DMS53 (cell line): ENCODE results near the gene CD40.
A peak's percentile ranks its signal among the peaks of the same experiment; 100 is the strongest.

ENCODE experiments used
- DNase-seq: peaks from one replicate; lab custom pipeline; 2025; lab: John Stamatoyannopoulos, UW

Gene CD40

DNA sequence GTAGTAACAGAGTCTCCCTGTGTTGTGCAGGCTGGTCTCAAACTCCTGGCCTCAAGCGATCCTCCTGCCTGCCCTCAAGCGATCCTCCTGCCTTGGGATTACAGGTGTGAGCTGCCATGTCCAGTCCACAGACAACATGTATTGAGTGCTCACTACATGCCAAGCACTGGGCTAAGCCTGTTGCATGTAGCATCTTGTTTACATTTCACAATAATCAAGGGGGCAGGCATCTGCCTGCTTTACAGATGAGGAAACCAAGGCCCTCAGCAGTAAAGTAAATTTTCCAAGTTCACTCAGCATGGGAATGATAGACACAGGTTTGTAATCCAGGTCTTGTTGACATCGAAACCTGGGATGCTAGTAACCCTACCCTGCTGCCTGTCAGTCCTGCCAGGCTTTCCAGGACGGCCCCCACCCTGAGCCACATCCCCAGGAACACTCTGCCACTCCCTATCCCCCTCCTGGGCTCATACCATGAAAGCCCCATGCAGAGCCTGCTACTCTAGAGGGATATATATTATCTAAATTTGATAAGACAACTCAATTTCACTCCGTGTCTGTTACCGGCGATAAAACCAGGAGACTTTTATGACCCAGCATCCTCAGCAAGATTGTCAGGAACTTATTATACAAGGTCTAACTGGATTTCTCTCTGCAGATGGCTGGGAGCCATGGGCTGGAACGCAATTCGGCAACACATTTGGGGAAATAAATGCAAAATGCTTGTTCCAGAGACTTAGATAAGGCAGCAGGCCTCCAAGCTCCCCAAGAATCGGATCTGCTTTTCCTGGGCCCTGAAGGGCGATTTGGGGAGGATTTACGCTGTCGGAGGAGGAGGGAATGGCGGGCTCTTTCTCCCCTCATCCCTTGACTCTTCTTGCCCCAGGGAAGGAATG is 30.4 kb downstream of the CD40 start:
- DNase-seq: no peak

DNA sequence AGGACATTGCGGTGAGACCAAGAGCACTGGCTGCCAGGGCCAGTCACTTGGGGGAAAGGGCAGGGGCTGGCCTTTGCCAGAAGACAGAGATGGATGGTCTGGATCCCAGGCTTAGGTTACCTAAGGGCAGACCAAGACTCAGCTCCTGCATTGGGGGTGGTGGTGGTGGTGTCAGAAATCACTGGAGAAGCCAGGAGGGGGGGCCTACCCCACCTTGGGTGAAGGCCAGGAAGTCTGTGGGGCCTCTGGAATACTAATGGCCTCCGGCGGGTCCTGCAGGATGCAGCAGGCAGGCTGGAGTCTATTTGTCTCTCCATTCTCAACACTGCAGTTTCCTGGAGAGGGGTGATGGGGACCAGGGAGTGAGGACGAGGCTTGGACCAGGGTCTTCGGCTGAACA is 32.8 kb downstream of the CD40 start:
- no peak for DNase-seq

DNA sequence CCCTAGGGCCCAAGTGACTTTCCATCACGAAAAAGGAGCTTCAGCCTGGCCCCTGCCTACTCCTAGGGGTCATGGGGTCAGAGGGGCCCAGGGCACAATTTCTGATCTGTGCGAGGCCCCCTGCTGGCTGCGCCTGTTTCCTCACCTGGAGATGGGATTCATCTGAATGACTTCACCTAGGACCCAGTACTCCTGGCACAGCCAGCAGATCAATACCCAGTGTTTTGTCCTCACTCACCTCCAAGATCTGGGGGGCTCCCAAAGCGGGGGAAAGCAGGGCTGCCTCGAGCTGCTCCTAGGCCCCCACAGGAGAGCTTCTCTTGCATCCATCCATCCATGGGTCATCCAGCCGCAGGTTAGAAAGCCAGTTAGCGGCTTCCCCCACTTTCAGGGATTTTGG is 33.8 kb downstream of the CD40 start:
- DNase-seq: peak; percentile 53

DNA sequence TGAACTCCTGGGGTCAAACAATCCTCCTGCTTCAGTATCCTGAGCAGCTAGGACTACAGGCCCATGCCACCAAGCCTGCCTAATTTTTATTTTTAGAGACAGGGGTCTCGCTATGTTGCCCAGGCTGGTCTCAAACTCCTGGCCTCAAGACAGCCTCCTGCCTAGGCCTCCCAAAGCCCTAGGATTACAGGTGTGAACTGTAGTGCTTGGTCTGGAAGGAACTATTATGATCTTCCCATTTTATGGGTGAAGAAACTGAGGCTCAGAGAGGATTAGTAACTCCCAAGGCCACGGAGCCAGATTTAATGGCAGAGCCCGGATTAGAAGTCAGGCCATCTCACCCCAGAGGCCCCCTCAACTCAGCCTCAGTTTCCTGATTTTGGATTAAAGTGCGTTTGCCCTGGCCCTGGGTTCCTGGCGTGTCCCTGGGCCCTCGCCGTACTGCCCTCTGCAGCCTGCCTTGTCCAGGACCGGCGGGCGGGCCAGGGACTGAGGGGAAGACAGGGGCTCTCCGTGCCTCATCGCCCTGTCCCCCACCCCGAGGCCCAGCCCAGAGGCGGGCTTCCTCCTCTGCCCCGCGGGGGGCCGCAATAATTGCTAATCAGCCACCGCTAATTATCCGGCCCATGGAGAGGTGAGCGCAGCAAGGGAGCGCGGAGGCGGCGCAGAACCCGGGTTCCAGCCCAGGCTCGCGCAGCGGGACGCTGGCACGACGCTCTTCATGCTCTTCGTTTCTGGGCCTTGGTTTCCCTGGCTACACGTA is 34.9 kb downstream of the CD40 start:
- DNase-seq: no peak

DNA sequence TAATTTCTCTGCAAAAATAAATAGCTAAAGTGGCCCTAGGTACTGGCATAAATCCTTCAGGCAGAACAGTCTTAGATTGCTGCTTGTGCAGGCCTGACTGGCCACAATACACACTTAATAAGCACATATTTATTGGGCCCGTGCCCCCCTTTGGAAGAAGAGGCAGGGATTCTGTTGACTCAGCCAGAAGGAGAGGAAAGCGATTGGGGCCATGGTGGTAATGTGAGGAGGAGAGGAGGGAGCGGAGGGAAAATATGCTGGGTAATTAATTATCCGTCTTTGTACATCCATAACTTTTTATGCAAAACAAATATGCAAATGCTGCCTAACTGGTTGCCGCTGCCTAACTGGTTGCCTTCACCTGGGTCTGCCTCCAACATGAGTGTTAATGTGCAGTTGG is 36.2 kb downstream of the CD40 start:
- no peak for DNase-seq

DNA sequence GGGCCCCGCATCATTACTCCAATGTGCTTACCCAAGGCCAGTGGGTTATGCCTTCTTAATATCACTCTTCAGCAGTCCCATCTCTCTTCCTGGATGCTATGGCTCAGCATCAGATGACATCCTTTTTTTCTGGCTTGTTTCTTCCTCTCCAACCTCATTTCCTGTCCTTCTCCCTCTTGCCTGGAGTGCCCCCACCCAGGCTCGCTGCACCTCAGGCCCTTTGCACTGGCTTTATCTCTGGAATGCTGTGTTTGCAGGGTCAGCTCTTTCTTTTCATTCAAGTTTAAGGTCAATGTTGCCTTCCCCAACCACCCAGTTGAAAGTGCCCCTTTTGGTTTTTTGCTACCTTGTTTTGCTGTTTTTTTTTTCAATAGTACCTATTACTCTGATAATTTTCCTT is 36.7 kb downstream of the CD40 start:
- no peak for DNase-seq

DNA sequence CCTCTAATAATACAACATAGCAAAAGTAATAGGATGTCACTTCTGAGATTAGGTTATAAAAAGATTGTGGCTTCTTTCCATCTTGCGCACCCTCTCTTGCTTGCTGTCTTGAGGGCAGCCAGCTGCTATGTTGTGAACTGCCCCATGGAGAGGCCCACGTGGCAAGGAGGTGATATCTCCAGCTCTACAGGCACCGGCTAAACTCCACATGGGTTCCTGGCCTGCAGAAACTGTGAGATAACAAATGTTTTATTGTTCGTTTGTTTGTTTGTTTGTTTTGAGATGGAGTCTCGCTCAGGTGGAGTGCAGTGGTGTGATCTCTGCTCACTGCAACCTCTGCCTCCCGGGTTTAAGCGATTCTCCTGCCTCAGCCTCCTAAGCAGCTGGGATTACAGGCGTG is 38.0 kb downstream of the CD40 start:
- no peak for DNase-seq

DNA sequence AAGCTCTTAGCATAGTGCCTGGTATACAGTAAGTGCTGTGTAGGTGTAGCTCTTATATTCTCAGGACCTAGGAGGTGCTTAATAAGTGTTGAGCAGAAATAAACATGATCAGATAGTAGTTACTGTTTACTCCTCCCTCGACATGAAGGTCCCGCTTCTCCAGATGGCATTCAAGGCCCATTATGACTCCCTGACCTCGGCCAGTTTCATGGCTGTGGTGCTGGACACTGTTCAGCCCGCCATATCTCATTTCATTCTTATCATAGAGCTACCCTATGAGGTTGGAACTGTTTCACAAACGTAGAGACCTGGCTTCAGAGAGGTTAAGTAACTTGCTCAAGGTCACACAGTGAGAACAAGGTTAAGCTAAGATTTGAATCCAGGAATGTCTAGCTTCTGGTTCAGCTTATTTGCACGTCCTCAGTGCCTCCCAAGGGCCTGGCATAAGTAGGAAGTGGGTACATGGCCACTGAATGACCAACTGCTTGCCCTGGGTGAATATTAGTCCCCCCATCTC is 39.0 kb downstream of the CD40 start:
- no peak for DNase-seq

DNA sequence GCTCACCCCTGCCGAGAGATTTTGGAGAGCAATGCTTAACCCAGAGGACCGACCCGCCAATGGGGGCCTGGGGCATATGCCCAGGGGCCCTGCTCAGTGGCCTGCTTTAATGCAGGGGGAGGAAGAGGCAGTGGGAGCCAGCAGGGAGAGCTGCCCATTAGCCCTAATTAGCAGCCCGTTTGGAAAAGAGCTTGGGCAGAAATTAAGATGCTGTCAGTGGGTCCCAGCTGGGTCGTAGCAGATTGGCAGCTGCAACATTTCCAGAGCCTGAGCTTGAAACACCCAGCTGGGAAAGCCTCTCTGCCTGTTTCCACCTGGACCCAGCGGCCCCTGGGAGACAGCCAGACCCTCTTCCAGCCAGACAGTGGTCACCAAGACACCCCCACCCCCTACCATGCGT is 39.5 kb downstream of the CD40 start:
- DNase-seq: no peak

DNA sequence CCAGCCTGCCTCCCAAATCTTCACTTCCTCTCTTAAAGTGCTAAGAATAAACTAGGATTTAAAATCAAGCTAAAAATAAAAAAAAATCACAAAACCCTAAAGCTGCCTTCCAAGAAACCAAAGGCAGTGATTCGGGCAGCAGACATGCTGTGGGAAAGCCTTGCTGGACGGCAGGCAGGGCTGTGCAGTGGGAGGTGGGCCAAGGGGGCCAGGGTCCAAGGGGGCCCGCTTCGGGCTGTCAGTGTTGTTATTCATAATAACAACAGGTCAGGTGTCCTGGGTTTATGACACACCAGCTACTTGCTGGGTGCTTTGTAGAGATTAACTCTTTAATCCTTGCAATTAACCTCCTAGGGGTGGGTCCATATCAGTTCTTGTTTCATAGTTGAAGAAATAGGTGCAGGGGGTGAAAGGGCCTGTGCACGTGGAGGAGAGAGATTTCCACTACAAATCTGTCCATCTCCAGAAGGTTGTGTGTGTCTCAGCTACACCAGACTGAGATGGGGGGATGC is 40.4 kb downstream of the CD40 start:
- no peak for DNase-seq

DNA sequence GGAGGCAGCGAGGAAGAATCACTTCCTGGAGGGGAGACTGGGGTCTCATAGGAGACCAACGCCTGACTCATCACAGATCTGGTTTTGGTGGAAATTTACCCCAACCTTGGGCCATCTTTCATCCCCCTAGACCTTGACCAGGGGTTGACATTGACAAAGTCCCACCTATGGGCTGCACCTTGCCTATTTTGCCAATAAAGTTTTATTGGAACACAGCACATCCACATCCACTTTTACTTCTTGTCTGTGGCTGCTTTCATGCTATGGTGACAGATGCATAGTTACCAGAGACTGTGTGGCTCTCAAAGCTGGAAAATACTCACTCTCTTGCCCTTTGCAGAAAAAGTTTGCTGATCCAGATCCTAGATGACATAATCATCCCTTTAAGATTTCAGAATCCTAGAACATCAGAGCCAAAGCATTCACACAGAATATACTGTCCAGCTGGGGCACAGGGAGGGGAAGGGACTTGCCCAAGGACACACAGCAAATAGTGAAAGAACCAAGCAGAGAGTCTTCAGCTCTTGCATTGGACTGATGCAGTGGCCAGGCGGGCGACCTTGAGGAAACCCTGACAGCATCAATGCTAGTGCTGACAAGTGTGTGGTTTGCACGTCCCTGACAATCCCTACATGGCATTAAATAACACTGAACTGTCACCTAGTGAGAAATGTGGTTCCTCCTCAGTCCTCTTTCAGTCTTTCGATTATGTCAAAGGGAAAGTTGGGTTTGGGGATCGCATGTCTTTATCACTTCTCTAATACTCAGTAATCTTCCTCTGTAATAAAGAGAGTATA is 41.2 kb downstream of the CD40 start:
- DNase-seq: no peak

DNA sequence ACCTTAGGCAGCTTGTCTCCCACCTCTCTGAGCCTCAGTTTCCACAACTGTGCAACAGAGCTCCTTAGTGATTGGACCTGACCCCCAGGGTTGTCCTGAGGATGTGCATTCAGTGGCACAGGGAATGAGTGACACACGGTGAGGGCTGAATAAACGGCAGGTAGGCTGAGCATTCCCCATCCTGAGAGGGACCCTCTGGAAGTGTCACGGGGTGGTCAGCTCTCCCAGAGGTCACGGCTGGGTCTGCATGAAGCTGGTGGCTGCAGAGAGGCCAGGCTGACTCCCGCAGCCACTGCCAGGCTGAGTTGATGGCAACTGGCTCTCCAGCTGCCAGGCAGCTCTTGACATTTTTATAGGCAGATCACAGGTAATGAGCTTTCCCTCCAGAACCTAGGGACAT is 42.5 kb downstream of the CD40 start:
- DNase-seq: no peak

DNA sequence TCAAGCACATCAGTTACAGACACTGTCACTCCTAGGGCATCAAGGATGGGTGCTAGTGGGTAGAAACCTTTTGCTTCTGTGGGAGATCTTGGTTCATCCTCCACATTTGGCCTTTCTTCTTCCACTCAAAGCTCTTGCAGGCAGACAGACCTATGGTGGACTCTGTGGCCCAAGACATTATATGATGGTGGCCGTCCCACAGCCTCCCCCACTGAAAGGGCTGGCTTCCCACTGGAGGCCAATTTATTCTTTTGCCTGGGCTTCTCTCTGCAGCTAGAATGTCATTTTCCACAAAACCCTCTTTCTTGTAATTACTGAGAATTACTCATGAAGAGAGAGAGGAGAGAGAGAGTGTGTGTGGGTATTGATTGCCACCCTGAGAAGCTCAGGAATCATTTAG is 43.8 kb downstream of the CD40 start:
- DNase-seq: no peak

DNA sequence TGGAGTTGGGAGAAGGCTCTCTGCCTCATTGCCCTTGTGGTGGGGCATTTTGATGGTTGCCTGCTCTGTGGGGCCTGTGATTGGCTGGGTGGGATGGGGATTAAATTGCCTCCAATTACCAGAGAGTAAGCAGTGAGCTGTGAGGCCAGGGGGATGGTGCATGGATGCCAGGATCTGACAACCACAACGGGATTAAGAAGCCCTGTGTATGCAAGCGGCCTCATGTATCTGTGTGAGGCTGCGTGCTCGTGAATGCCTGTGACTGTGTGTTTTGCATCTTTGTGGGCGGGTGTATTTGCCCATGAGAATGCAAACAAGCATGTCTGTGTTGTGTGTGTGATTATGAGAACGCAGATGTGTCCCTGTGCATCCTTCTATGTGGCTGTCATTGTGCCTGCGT is 46.1 kb downstream of the CD40 start:
- no peak for DNase-seq

DNA sequence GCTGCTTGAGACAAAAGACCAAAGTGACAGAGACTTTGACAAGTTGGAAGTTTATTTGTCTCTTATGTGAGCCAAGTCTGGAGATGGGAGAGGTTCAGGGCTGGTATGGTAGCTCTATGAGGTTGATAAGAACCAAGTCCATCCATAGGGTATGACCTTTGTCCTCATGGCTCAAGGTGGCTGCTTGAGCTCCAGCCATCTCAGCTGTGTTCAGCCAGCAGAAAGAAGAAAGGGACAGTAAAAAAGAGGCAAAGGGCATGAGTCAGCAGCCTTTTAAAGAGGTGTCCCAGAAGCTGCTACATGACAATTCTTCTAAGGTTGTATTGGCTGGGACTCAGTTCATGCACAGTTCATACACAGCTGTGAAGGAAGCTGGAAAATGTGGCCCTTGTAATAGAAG is 49.0 kb downstream of the CD40 start:
- no peak for DNase-seq

DNA sequence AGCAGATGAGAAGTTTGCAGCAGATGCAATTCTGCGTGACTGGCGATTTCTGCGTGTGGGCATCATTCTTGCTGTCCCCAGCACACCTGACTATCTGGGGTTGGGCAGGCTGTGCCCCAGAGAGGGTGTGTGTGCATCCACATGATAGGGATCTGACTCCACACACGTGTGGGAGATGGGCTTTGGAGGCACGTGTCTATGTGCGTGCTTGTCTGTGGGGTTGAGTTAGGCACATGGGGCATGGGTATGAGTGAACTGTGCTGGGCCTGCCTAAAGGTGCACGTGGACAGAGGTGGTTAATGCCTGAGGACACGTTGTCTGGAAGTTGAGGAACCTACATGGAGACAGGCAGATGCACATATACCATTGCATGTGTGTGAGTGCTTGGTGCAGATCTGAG is 50.3 kb downstream of the CD40 start:
- no peak for DNase-seq

DNA sequence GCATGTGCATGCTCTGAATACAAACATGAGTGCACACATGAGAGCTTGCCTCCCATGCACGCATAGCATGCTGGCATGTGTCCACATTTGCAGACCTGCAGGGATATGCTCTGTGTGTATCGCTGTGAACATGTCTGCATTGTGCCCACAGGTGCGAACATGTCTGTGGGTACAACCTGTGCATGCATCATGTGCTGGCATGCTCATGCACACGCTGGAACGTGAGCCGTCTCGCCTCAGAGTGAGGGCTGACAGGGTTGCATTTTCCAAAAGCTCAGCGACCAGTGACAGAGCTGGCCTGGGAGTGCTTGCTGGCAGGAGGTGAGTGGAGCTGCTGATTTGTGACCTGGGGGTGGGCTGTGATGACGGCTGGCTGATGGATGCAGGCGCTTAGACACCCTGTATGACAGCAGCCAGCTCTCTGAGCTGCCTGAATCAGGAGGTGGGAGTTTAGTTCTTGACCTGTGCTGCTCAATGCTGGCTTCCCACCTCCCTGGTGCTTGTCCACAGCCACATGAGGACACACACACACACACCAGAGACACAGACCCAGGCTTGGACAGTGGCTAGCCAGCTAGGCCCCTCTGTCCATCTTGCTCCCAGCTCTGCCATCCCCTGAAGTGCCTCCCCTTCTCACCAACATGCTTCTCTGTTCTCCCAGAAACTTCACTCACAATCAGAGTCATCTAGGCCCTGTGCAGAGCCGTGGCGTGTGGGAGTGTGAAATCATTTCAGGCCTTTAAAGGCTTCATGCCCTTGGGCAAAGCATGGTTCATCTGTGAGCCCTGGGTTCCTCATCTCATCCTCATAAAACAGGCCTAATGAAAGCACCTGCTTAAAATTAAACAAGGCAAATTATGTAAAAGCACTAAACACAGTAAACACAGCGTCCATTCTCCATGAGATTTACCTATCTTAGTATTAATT is 51.4 kb downstream of the CD40 start:
- DNase-seq: no peak

DNA sequence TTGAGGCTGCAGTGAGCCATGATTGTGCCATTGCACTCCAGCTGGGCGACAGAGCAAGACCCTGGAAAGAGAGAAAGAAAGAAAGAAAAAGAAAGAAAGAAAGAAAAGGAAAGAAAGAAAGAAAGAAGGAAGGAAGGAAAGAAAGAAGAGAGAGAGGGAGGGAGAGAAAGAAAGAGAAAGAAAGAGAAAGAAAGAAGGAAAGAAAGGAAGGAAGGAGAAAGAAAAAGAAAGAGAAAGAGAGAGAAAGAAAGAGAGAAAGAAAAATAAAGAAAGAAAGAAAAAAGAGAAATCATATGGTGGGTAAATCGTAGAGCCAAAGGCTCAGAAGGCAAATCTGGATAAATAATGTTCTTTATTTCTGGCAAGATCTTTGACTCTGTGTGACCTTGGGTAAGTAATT is 53.4 kb downstream of the CD40 start:
- DNase-seq: no peak

DNA sequence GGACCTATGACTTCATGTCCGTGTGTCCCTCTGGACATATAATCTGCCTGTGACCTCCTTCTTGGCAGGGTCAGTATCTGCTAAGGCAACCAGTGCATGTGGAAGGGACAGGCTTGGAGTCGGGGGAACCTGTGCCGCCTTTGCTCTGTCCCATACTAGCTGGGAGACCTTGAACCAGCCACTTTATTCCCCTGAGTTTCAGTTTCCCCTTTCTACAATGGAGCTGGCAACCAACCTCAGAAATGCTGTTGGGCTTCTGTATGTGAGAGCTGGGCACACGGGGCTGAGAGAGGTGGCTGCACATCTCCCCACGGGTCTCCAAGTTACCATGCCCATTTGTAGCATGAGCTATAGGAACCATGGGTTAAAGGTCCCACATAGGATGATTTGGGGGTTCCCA is 53.8 kb downstream of the CD40 start:
- DNase-seq: peak; percentile 29

DNA sequence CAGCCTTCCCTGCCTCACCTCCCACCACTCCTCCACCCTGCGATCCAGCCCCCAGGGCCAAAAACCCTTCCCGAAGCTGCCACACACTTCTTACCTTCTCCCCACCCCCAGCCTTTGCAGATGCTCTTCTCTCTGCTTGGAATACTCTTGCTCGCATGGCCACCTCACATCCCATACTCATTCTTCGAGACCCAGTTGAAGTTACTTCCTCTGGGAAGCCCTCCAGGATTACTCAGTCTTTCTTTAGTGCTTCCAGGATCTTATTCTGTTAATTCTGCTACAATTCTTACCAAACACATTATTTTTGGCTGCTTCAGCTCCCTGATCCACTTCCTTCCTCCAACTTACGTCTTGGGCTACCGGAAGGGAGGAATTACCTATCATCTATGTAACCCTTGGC is 54.3 kb downstream of the CD40 start:
- DNase-seq: no peak

DNA sequence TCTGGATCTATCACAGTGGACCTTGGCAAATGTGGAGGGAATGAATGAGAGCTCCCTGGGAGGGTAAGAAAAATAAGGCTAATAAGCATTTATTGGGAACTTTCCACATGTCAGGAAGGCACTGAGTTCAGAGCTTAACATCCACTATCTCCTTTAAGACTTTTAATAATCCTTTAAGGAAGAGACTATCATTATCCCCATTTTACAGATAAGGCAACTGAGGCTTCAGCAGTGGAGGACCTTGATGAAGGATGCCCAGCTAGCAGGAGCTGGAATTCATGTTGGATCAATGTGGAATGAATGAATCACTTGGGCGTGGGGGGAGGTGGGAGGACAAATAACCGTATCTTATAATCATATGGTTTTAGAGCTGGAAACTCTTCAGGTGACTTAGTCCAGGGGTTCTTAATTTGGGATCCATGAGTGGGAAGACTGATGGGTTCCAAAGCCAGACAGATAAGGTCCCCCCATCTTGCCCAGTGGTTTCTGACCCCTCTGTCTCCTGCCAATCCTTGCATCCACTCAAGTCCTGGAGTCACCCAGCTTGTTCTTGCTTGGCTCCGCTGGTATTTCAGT is 54.9 kb downstream of the CD40 start:
- no peak for DNase-seq
